HepG2 (cell line): Measurements from ENCODE around the gene ASAP2. TPM values are rescaled to one million over a fixed set of nuclear protein-coding genes. Genes with fewer than 3 reads are reported as not detected.

Experiments used
- ATAC-seq: fragments of 200-7000 bp; cut with Tn5 transposase; 3 replicates; pipeline ENCODE4 v1.9.1; 2020; ENCODE audit warnings: mild to moderate bottlenecking, moderate library complexity
- BruUV-seq: library from RNA; stranded (reverse); fragments of 400-500 nt; replicated peaks from 2 replicates; lab custom pipeline; 2021; lab: Mats Ljungman, UMichigan
- CTCF ChIA-PET: fragments of 300-600 bp; formaldehyde crosslinking; extraction: SDS; loops from one replicate; lab custom pipeline; 2021; ENCODE audit warnings: low total read pairs, inconsistent platforms, low intra/inter-chr PET ratio; lab: Yijun Ruan, JAX
- POLR2A ChIA-PET: fragments of 350-600 bp; sonication (Branson Sonifier 250); formaldehyde crosslinking; loops from one replicate; lab custom pipeline; 2020; ENCODE audit warnings: antibody characterized with exemption, inconsistent platforms; lab: Yijun Ruan, JAX
- DNase-seq: peaks from one replicate; pipeline ENCODE4 v3.0.0-alpha.2; 2015; ENCODE audit warnings: low spot score
- FAIRE-seq: peaks from 3 replicates; lab custom pipeline; 2011; peaks lifted over from hg19 to GRCh38; lab: Jason Lieb, UNC
- H2AFZ ChIP-seq: one replicate; pipeline ENCODE4 v1.6.1; 2011; ENCODE audit warnings: low read length, inconsistent platforms
- H3K27ac ChIP-seq: fragments of 300-600 bp; 3 replicates; pipeline ENCODE4 v1.8.0; 2011; ENCODE audit warnings: mixed run types, mild to moderate bottlenecking, mixed read lengths, low read length, inconsistent platforms; ENCODE audit not compliant: insufficient read depth; ENCODE audit errors: extremely low read length
- H3K27me3 ChIP-seq, 2 experiments: fragments of 200-600 bp in 1 of 2; 2 replicates in 1 of 2; 3 replicates in 1 of 2; pipeline versions ENCODE4 v1.6.0 to v1.8.0; 2011; ENCODE audit warnings: low read length in 2 of 2, mild to moderate bottlenecking in 2 of 2, moderate library complexity in 2 of 2, inconsistent platforms in 1 of 2; ENCODE audit not compliant: insufficient read depth in 2 of 2, control insufficient read depth in 1 of 2
- H3K36me3 ChIP-seq, 2 experiments: fragments of 200-600 bp in 1 of 2; replicated peaks in 1 of 2; 2 replicates in 1 of 2; 3 replicates in 1 of 2; pipeline versions ENCODE4 v1.5.1 to v1.8.0; 2011; ENCODE audit warnings: low read length in 2 of 2, inconsistent platforms in 1 of 2; ENCODE audit not compliant: insufficient read depth in 2 of 2, control insufficient read depth in 1 of 2
- H3K4me1 ChIP-seq: 2 replicates; pipeline ENCODE4 v1.5.1; 2012; ENCODE audit warnings: low read length, inconsistent platforms; ENCODE audit not compliant: insufficient read depth
- H3K4me2 ChIP-seq: 2 replicates; pipeline ENCODE4 v1.6.0; 2011; ENCODE audit warnings: low read depth, low read length, inconsistent platforms
- H3K4me3 ChIP-seq, 3 experiments: fragments of 200-600 bp in 1 of 3; sonication (generic), shearing (Covaris generic) in 1 of 3; replicated peaks in 1 of 3; 2 replicates each; pipeline ENCODE4 v1.5.1; 2011 to 2016; ENCODE audit warnings: low read length in 3 of 3, inconsistent platforms in 2 of 3, low read depth in 2 of 3, mild to moderate bottlenecking in 2 of 3, control low read depth in 1 of 3, mixed read lengths in 1 of 3; ENCODE audit not compliant: insufficient read depth in 1 of 3
- H3K79me2 ChIP-seq: one replicate; pipeline ENCODE4 v1.6.1; 2011; ENCODE audit warnings: low read length, inconsistent platforms; ENCODE audit not compliant: insufficient read depth
- H3K9ac ChIP-seq: 2 replicates; pipeline ENCODE4 v1.6.0; 2011; ENCODE audit warnings: mild to moderate bottlenecking, low read depth, low read length, inconsistent platforms; ENCODE audit not compliant: insufficient read depth
- H3K9me3 ChIP-seq: 2 replicates; pipeline ENCODE4 v1.5.1; 2012; ENCODE audit warnings: mild to moderate bottlenecking, low read length
- H4K20me1 ChIP-seq: 2 replicates; pipeline ENCODE4 v1.6.0; 2011; ENCODE audit warnings: inconsistent platforms, mild to moderate bottlenecking, low read length, moderate library complexity; ENCODE audit not compliant: insufficient read depth
- BRD4 ChIP-seq: sonication (generic); formaldehyde crosslinking; IDR thresholded peaks from 2 replicates; pipeline ENCODE4 v1.4.0; 2020; ENCODE audit warnings: missing genetic modification reagents
- FOSL2 ChIP-seq: sonication (generic); formaldehyde crosslinking; IDR thresholded peaks from 2 replicates; pipeline ENCODE4 v1.4.0; 2020; ENCODE audit warnings: missing genetic modification reagents
- HMGXB4 ChIP-seq, 2 experiments: sonication (generic) in 1 of 2; formaldehyde crosslinking in 1 of 2; IDR thresholded peaks; 2 replicates each; pipeline versions ENCODE4 v1.4.0 to v1.6.1; 2018 to 2020; ENCODE audit warnings: missing genetic modification reagents in 2 of 2, borderline replicate concordance in 1 of 2, low read depth in 1 of 2, mild to moderate bottlenecking in 1 of 2, missing biosample characterization in 1 of 2
- HNRNPK ChIP-seq: fragments of 200-400 bp; formaldehyde crosslinking; IDR thresholded peaks from 2 replicates; pipeline ENCODE4 v1.6.1; 2018; ENCODE audit warnings: low read length, low read depth, moderate library complexity, mild to moderate bottlenecking; ENCODE audit not compliant: poor library complexity, severe bottlenecking
- KAT2B ChIP-seq: fragments of 150-350 bp; IDR thresholded peaks from 2 replicates; pipeline ENCODE4 v1.6.1; 2014; ENCODE audit warnings: low read depth, low read length, borderline replicate concordance
- KLF6 ChIP-seq: IDR thresholded peaks from 2 replicates; pipeline ENCODE4 v1.8.0; 2016; ENCODE audit warnings: missing biosample characterization, missing genetic modification reagents
- NAIF1 ChIP-seq: sonication (generic); formaldehyde crosslinking; IDR thresholded peaks from 2 replicates; pipeline ENCODE4 v1.5.0; 2020; ENCODE audit warnings: mild to moderate bottlenecking, missing genetic modification reagents, borderline replicate concordance
- RARA ChIP-seq: IDR thresholded peaks from 2 replicates; pipeline ENCODE4 v1.6.1; 2016; ENCODE audit warnings: missing genetic modification reagents, missing compliant biosample characterization
- SAP130 ChIP-seq: IDR thresholded peaks from 2 replicates; pipeline ENCODE4 v1.6.1; 2016; ENCODE audit warnings: low read depth
- TBP ChIP-seq: sonication (generic); formaldehyde crosslinking; IDR thresholded peaks from 2 replicates; pipeline ENCODE4 v1.5.0; 2020; ENCODE audit warnings: missing genetic modification reagents
- TEAD2 ChIP-seq: sonication (generic); formaldehyde crosslinking; IDR thresholded peaks from 2 replicates; pipeline ENCODE4 v1.9.0; 2021; ENCODE audit warnings: missing genetic modification reagents
- ZBTB38 ChIP-seq: sonication (generic); formaldehyde crosslinking; IDR thresholded peaks from 2 replicates; pipeline ENCODE4 v1.5.1; 2020; ENCODE audit warnings: mild to moderate bottlenecking, missing genetic modification reagents
- ZGPAT ChIP-seq: IDR thresholded peaks from 2 replicates; pipeline ENCODE4 v1.6.1; 2016; ENCODE audit warnings: mild to moderate bottlenecking
- ZNF564 ChIP-seq: sonication (generic); formaldehyde crosslinking; IDR thresholded peaks from 2 replicates; pipeline ENCODE4 v1.8.1; 2023; ENCODE audit warnings: mild to moderate bottlenecking, missing genetic modification reagents
- ZNF7 ChIP-seq: IDR thresholded peaks from 2 replicates; pipeline ENCODE4 v1.6.1; 2016; ENCODE audit warnings: missing biosample characterization, missing genetic modification reagents
- ZNF724P ChIP-seq: sonication (generic); formaldehyde crosslinking; IDR thresholded peaks from 2 replicates; pipeline ENCODE4 v1.8.0; 2022; ENCODE audit warnings: missing genetic modification reagents, borderline replicate concordance
- WGBS: methylation state at CpG from one replicate; pipeline ENCODE4 v1.1.6; 2017; ENCODE audit warnings: low lambda C conversion rate; 5-methylcytosine and 5-hydroxymethylcytosine counted together
- in situ Hi-C: cut with HindIII; loops from 2 replicates; pipeline ENCODE4 v1.10.0; 2017; ENCODE audit warnings: low pct_unique_long_range_greater_than_20kb; ENCODE audit not compliant: extremely low pct_ligation_motif_present
- intact Hi-C: fragments of 100-400 bp; cut with micrococcal nuclease; formaldehyde crosslinking; loops from one replicate; pipeline ENCODE4 v1.10.0; 2022; ENCODE audit not compliant: unreplicated experiment
- polyA plus RNA-seq, 8 experiments: library from polyadenylated mRNA; depleted of rRNA in 3 of 8; stranded (reverse) in 7 of 8; unstranded in 1 of 8; fragments of >200 nt; fragmentation: Illumina TruSeq in 4 of 8; extraction: Trizol in 4 of 8; gene quantifications; 2 replicates each; pipeline versions ENCODE4 v1.2.1 to v1.2.3, GENCODE V29; 2011 to 2016; ENCODE audit warnings: low read depth in 4 of 8, missing spikeins in 1 of 8, mixed read lengths in 1 of 8; ENCODE audit not compliant: insufficient read depth in 1 of 8
- total RNA-seq, 5 experiments: library from RNA; depleted of rRNA; stranded (reverse); fragments of >200 nt; fragmentation: Illumina TruSeq; extraction: Trizol; gene quantifications; 2 replicates each; pipeline ENCODE4 v1.2.3, GENCODE V29; 2016; ENCODE audit warnings: low read depth in 1 of 5

ASAP2 gene
- total and polyA plus RNA-seq, 2 of the 13 experiments (the other 11 are each of a cell fraction or from before 2014, with no cell fraction given), result 7.3 to 22.3 TPM

- H3K9me3 ChIP-seq, result no peaks in the 10 kb centered on the region
Measured at GRCh38 chr2:9315280-9315847, 108.8 kb downstream of the ASAP2 start.

More at GRCh38 chr2:9315280-9315847, 108.8 kb downstream of the ASAP2 start:
- BruUV-seq, result no TSS peak
- no peak overlapping the region for H3K4me2 ChIP-seq
- no peak overlapping the region for H3K4me3 ChIP-seq
- no peaks in the 10 kb centered on the region for H4K20me1 ChIP-seq
- intact Hi-C loops (no loop called here), in situ Hi-C loops (no loop called here)
- no peak overlapping the region for H3K27ac ChIP-seq
- no peaks in the 10 kb centered on the region for H3K79me2 ChIP-seq
- POLR2A ChIA-PET, result no interaction called here
- H3K4me1 ChIP-seq, result peaks cover 4% of the 10 kb centered on the region
- FAIRE-seq (no peak), ATAC-seq (no peak), DNase-seq (no peak)
- no peaks in the 10 kb centered on the region for H3K27me3 ChIP-seq
- no peak overlapping the region for H2AFZ ChIP-seq
- no peak overlapping the region for H3K9ac ChIP-seq
- CTCF ChIA-PET, result no interaction called here
- 95% methylated on average over 16 of the region's 16 CpGs for WGBS
- no peak for TF ChIP-seq KAT2B
- TF ChIP-seq RARA (CRISPR knock-in tag), result no peak
- TF ChIP-seq ZBTB38 (CRISPR knock-in tag), result no peak
- TF ChIP-seq ZNF724P (CRISPR knock-in tag), result no peak
- TF ChIP-seq ZNF564 (CRISPR knock-in tag), result no peak
- TF ChIP-seq HMGXB4 (CRISPR knock-in tag; IDR thresholded peaks at IDR 0.05; ENCODE audit: borderline replicate concordance in 1 of 2, low read depth in 1 of 2), result no peak
- no peak for TF ChIP-seq HNRNPK
- no peak for TF ChIP-seq NAIF1 (CRISPR knock-in tag)
- no peak for TF ChIP-seq TBP
- no peak for TF ChIP-seq BRD4
- TF ChIP-seq ZGPAT (CRISPR knock-in tag), result no peak
- no peak for TF ChIP-seq FOSL2 (CRISPR knock-in tag)
- TF ChIP-seq TEAD2 (CRISPR knock-in tag), result no peak
- no peak for TF ChIP-seq KLF6 (CRISPR knock-in tag)
- no peak for TF ChIP-seq ZNF7 (CRISPR knock-in tag)
- TF ChIP-seq SAP130 (CRISPR knock-in tag), result no peak
- H3K36me3 ChIP-seq, result peaks cover 3 to 9% of the 10 kb centered on the region in 2 experiments; a peak in 4 of 5 replicates
